Activated CD4-positive, alpha-beta T cell treated with anti-CD3 and anti-CD28 coated beads for 1 hour (primary cell): ENCODE results near the gene KIF19.
"Not testable (repeated sequence)": the region's sequence is repeated elsewhere in the genome, so short reads cannot be mapped to it uniquely, and the experiment has no call there.

Source experiments
- DNase-seq: peaks from one replicate; pipeline ENCODE4 v3.0.0-alpha.2; 2020

Gene KIF19

GRCh38 chr17:74391771-74392170, 65.7 kb downstream of the KIF19 start:
- DNase-seq = no peak

- no peak for DNase-seq
Measured at GRCh38 chr17:74392848-74393247, 66.8 kb downstream of the KIF19 start.

DNA sequence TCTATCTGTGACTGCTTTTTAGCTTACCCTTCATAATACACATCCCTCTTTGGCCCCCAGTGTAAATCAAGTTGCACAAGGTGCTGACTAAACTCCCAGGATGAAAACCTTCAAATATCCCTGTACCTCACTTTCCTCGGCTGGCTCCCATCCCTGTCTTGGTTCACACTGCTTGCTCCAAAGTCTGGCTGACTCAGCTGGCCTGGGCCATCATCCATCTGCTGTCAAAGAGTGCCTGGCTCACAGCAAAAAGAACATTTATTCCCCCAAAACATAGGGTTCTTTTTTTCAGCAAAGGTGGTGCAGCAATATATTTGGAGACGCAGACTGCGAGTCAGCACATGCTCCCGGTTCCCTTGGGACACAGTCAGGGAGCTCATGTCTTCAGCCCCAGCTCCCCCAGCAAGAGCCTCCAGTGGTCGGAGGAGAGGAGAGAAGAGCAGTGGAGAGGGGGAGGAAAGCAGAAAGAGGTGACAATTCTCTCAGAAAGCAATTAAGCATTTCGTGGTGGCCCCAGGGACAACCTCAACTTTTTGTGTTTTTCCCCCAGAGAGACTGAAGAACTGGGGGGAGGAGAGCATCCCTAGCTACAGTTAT, 67.4 kb downstream of the KIF19 start:
- no peak for DNase-seq

GRCh38 chr17:74394275-74394950, 68.4 kb downstream of the KIF19 start:
- no peak for DNase-seq

DNA sequence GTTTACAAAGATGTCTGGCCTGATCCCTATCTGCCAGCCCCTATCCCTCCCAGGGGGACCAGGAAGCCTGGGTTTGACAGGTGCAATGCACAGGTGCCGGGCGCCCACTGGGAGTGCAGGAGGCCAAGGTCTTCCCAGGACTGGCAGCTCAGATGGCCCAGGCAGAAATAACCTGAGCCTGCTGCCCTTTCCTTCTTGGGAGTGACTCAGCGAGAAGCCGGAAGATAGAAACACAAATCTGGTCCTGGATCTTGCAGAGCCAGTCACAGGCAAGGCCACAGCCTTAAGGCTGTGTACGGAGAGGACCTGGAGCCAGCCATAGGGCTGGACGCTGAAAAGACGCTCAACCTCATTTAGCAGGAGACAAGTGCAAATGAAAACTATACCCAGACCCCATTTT, 69.0 kb downstream of the KIF19 start:
- DNase-seq = no peak

GRCh38 chr17:74396567-74396966, 70.5 kb downstream of the KIF19 start:
- DNase-seq = no peak

DNA sequence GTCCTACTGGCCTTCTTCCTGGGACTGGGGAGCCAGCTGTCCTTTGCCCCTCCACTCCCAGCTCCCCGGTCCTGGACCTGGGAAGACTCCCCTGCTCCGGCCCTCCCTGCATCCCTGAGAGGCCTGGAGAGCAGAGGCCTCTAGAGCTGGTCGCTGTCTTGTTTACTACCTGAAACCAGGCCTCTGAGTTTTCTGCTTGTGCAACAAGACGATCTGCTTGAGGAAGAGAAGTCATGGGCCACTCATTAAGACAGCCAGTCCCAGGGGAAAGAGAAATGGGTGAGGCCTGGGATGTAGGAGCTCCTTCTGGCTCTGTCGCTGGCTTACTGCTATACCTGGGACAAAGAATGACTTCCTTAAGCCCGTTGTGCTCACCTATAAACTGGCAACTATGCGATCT, 76.0 kb downstream of the KIF19 start:
- no peak for DNase-seq

- DNase-seq = no peak
Measured at GRCh38 chr17:74403512-74404137, 77.6 kb downstream of the KIF19 start.

DNA sequence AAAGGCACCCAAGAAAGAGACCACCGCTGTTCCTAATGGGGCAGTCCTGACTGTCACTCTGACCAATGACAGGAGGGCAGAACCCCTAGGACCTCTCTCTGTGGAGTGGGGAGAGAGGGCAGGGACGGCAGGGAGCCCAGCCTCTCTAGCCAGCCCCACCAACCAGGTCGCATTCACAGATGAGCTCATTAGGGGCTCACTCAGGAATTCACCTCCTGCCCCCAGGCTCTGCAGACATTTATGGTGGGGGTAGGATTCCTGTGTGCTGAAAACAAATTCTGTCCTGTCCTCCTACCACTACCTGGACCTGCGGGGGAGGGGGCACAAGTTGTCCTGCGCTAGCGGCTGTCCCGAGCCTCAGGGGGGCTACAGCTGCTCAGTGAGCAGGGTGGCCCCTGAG, 78.2 kb downstream of the KIF19 start:
- no peak for DNase-seq

GRCh38 chr17:74404789-74405188, 78.8 kb downstream of the KIF19 start:
- DNase-seq = no peak

- not testable (repeated sequence) for DNase-seq
Measured at GRCh38 chr17:74405311-74405710, 79.3 kb downstream of the KIF19 start.
